Caco-2 (cell line): ENCODE results near the gene TMEM185A. TPM values are rescaled to one million over a fixed set of nuclear protein-coding genes. Genes with fewer than 3 reads are reported as not detected.
"Not testable (repeated sequence)": the region's sequence is repeated elsewhere in the genome, so short reads cannot be mapped to it uniquely, and the experiment has no call there.

ENCODE experiments used
- BruUV-seq: library from RNA; stranded (reverse); fragments of 400-500 nt; replicated peaks from 2 replicates; lab custom pipeline; 2021; lab: Mats Ljungman, UMichigan
- CTCF ChIA-PET: fragments of 300-600 bp; sonication (Branson Sonifier 250); formaldehyde crosslinking; loops from one replicate; lab custom pipeline; 2022; ENCODE audit warnings: antibody characterized with exemption; lab: Charles Lee
- POLR2A ChIA-PET: fragments of 300-600 bp; sonication (Branson Sonifier 250); formaldehyde crosslinking; loops from one replicate; lab custom pipeline; 2022; ENCODE audit warnings: antibody characterized with exemption; lab: Charles Lee
- DNase-seq, 2 experiments: peaks; one replicate each; pipeline versions ENCODE4 v3.0.0 to v3.0.0-alpha.2; 2020 to 2022
- H3K27me3 ChIP-seq: replicated peaks from 2 replicates; pipeline ENCODE4 v1.6.0; 2011; ENCODE audit warnings: low read length; ENCODE audit not compliant: control insufficient read depth, insufficient read depth
- H3K36me3 ChIP-seq: 2 replicates; pipeline ENCODE4 v1.5.1; 2011; ENCODE audit warnings: low read length; ENCODE audit not compliant: control insufficient read depth, insufficient read depth
- H3K4me1 ChIP-seq: fragments of 250-450 bp; sonication (Bioruptor Pico); 2 replicates; pipeline ENCODE4 v1.5.1; 2020; ENCODE audit warnings: mild to moderate bottlenecking
- H3K4me3 ChIP-seq: 2 replicates; pipeline ENCODE4 v1.5.1; 2011; ENCODE audit warnings: low read depth, mild to moderate bottlenecking, control low read depth, low read length
- H3K9me3 ChIP-seq: fragments of 250-450 bp; sonication (Bioruptor Pico); 2 replicates; pipeline ENCODE4 v1.5.1; 2020; ENCODE audit warnings: mild to moderate bottlenecking, moderate library complexity
- H3K27ac Mint-ChIP-seq: one replicate; pipeline ENCODE4 v1.8.0; 2022; ENCODE audit warnings: mixed read lengths; ENCODE audit not compliant: unreplicated experiment
- H3K27me3 Mint-ChIP-seq: one replicate; pipeline ENCODE4 v1.8.0; 2022; ENCODE audit warnings: mixed read lengths; ENCODE audit not compliant: insufficient read depth, unreplicated experiment
- H3K36me3 Mint-ChIP-seq: one replicate; pipeline ENCODE4 v1.8.0; 2022; ENCODE audit warnings: mild to moderate bottlenecking, mixed read lengths; ENCODE audit not compliant: insufficient read depth, unreplicated experiment
- H3K4me1 Mint-ChIP-seq: one replicate; pipeline ENCODE4 v1.8.0; 2022; ENCODE audit warnings: low read depth, mixed read lengths; ENCODE audit not compliant: unreplicated experiment
- H3K4me3 Mint-ChIP-seq: one replicate; pipeline ENCODE4 v1.8.0; 2022; ENCODE audit warnings: mild to moderate bottlenecking, moderate library complexity, mixed read lengths; ENCODE audit not compliant: unreplicated experiment
- H3K9me3 Mint-ChIP-seq: one replicate; pipeline ENCODE4 v1.8.0; 2022; ENCODE audit warnings: mixed read lengths; ENCODE audit not compliant: unreplicated experiment
- CTCF ChIP-seq, 2 experiments: fragments of 200-600 bp in 1 of 2; IDR thresholded peaks; 1 replicate in 1 of 2; 2 replicates in 1 of 2; pipeline versions ENCODE4 v1.5.1 to v1.8.0; 2011 to 2022; ENCODE audit warnings: antibody characterized with exemption in 1 of 2, control low read depth in 1 of 2, inconsistent platforms in 1 of 2, low read depth in 1 of 2, low read length in 1 of 2, mild to moderate bottlenecking in 1 of 2, moderate library complexity in 1 of 2; ENCODE audit not compliant: insufficient read depth in 1 of 2, severe bottlenecking in 1 of 2, unreplicated experiment in 1 of 2
- intact Hi-C: fragments of 100-400 bp; cut with micrococcal nuclease; formaldehyde crosslinking; loops from one replicate; pipeline ENCODE4 v1.10.0; 2022; ENCODE audit not compliant: unreplicated experiment
- total RNA-seq: library from RNA; stranded (reverse); gene quantifications from 2 replicates; pipeline ENCODE4 v1.2.3, GENCODE V29; 2022

TMEM185A gene
- total RNA-seq, 1 experiment from 2014 or later = 17.1 TPM

GRCh38 chrX:149629730-149630387 lies 1.7 kb downstream of the TMEM185A start:
- ChIA-PET CTCF (no interaction called here), POLR2A (no interaction called here)
- Mint-ChIP-seq H3K36me3 (no peaks in the 10 kb centered on the region), H3K4me3 (peak overlapping the region; percentile 94), H3K9me3 (no peaks in the 10 kb centered on the region), H3K27me3 (peaks cover 2% of the 10 kb centered on the region), H3K27ac (no peak overlapping the region), H3K4me1 (peaks cover 23% of the 10 kb centered on the region)
- Histone ChIP-seq H3K4me1 (peaks cover 13% of the 10 kb centered on the region; the same call in 1 of the 2 replicates), H3K4me3 (no peak overlapping the region), H3K9me3 (no peaks in the 10 kb centered on the region), H3K36me3 (no peaks in the 10 kb centered on the region), H3K27me3 (no peaks in the 10 kb centered on the region)
- TF ChIP-seq CTCF (IDR thresholded peaks at IDR 0.05; ENCODE audit: insufficient read depth in 1 of 2, low read depth in 1 of 2, low read length in 1 of 2, severe bottlenecking in 1 of 2, unreplicated experiment in 1 of 2) = no peak
- DNase-seq = no peak
- BruUV-seq = TSS peak; percentile 27
- intact Hi-C loops = no loop called here

GRCh38 chrX:149628768-149629167 lies 2.8 kb downstream of the TMEM185A start:
- peaks cover 23% of the 10 kb centered on the region for H3K4me1 Mint-ChIP-seq
- POLR2A ChIA-PET = no interaction called here

GRCh38 chrX:149628280-149628679 lies 3.3 kb downstream of the TMEM185A start:
- Mint-ChIP-seq H3K27ac (no peak overlapping the region), H3K27me3 (no peaks in the 10 kb centered on the region), H3K36me3 (no peaks in the 10 kb centered on the region), H3K4me3 (no peak overlapping the region), H3K4me1 (peaks cover 23% of the 10 kb centered on the region), H3K9me3 (no peaks in the 10 kb centered on the region)
- no TSS peak for BruUV-seq
- intact Hi-C loops = no loop called here
- H3K27me3 ChIP-seq = no peaks in the 10 kb centered on the region
- no peak overlapping the region for H3K4me3 ChIP-seq
- DNase-seq = no peak
- CTCF ChIA-PET = no interaction called here
- no peak for TF ChIP-seq CTCF (IDR thresholded peaks at IDR 0.05; ENCODE audit: insufficient read depth in 1 of 2, low read depth in 1 of 2, low read length in 1 of 2, severe bottlenecking in 1 of 2, unreplicated experiment in 1 of 2)
- POLR2A ChIA-PET = no interaction called here
- peaks cover 13% of the 10 kb centered on the region; the same call in 1 of the 2 replicates for H3K4me1 ChIP-seq
- no peaks in the 10 kb centered on the region for H3K36me3 ChIP-seq
- H3K9me3 ChIP-seq = no peaks in the 10 kb centered on the region

More at GRCh38 chrX:149628768-149629167, 2.8 kb downstream of the TMEM185A start:
- H3K27me3 ChIP-seq = no peaks in the 10 kb centered on the region
- Mint-ChIP-seq H3K27me3 (no peaks in the 10 kb centered on the region), H3K27ac (no peak overlapping the region), H3K9me3 (no peaks in the 10 kb centered on the region), H3K4me3 (no peak overlapping the region), H3K36me3 (no peaks in the 10 kb centered on the region)
- no peaks in the 10 kb centered on the region for H3K9me3 ChIP-seq
- DNase-seq = no peak
- intact Hi-C loops = no loop called here
- TF ChIP-seq CTCF (IDR thresholded peaks at IDR 0.05; ENCODE audit: insufficient read depth in 1 of 2, low read depth in 1 of 2, low read length in 1 of 2, severe bottlenecking in 1 of 2, unreplicated experiment in 1 of 2) = no peak
- H3K4me1 ChIP-seq = peaks cover 13% of the 10 kb centered on the region; the same call in 1 of the 2 replicates
- no peak overlapping the region for H3K4me3 ChIP-seq
- CTCF ChIA-PET = no interaction called here
- BruUV-seq = no TSS peak
- no peaks in the 10 kb centered on the region for H3K36me3 ChIP-seq

GRCh38 chrX:149626829-149627228 lies 4.8 kb downstream of the TMEM185A start:
- peaks cover 23% of the 10 kb centered on the region for H3K4me1 Mint-ChIP-seq
- peak; percentile 9 to 41 for DNase-seq
- H3K27me3 ChIP-seq, H3K9me3 Mint-ChIP-seq, H3K36me3 ChIP-seq, H3K9me3 ChIP-seq, H3K27ac Mint-ChIP-seq, POLR2A ChIA-PET, H3K27me3 Mint-ChIP-seq, H3K36me3 Mint-ChIP-seq, BruUV-seq, H3K4me3 Mint-ChIP-seq, CTCF ChIA-PET, H3K4me3 ChIP-seq, intact Hi-C loops: not testable (repeated sequence)
- peaks cover 13% of the 10 kb centered on the region; the same call in 1 of the 2 replicates for H3K4me1 ChIP-seq

DNA sequence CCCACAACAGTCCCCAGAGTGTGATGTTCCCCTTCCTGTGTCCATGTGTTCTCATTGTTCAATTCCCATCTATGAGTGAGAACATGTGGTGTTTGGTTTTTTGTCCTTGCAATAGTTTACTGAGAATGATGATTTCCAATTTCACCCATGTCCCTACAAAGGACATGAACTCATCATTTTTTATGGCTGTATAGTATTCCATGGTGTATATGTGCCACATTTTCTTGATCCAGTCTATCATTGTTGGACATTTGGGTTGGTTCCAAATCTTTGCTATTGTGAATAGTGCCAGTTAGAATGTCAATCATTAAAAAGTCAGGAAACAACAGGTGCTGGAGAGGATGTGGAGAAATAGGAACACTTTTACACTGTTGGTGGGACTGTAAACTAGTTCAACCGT lies 11.9 kb downstream of the TMEM185A start:
- DNase-seq, H3K36me3 ChIP-seq, H3K4me3 ChIP-seq, H3K4me1 Mint-ChIP-seq, H3K4me1 ChIP-seq, H3K27me3 Mint-ChIP-seq, H3K36me3 Mint-ChIP-seq, H3K9me3 Mint-ChIP-seq, intact Hi-C loops, H3K27ac Mint-ChIP-seq, H3K9me3 ChIP-seq, POLR2A ChIA-PET, CTCF ChIA-PET, BruUV-seq, H3K27me3 ChIP-seq, H3K4me3 Mint-ChIP-seq: not testable (repeated sequence)
